HG03039 (cell line): ENCODE results near the gene ADAM11.

Experiments used
- ATAC-seq: cut with Tn5 transposase; IDR thresholded peaks from one replicate; pipeline ENCODE4 v1.9.1; 2021; ENCODE audit warnings: mild to moderate bottlenecking, moderate library complexity; ENCODE audit not compliant: unreplicated experiment

ADAM11 gene

GRCh38 chr17:44757045-44757917 lies 1.5 kb upstream of the ADAM11 start:
- no peak for ATAC-seq

- ATAC-seq: no peak
Measured at GRCh38 chr17:44757918-44758413, 822 bp upstream of the ADAM11 start.

- no peak for ATAC-seq
Measured at GRCh38 chr17:44759086-44759915, 513 bp downstream of the ADAM11 start.

- no peak for ATAC-seq
Measured at GRCh38 chr17:44759916-44760243, 1.1 kb downstream of the ADAM11 start.

GRCh38 chr17:44760474-44761308 lies 1.9 kb downstream of the ADAM11 start:
- ATAC-seq: no peak

- no peak for ATAC-seq
Measured at GRCh38 chr17:44761932-44762810, 3.4 kb downstream of the ADAM11 start.

GRCh38 chr17:44763170-44763569 lies 4.4 kb downstream of the ADAM11 start:
- no peak for ATAC-seq

GRCh38 chr17:44765965-44766364 lies 7.2 kb downstream of the ADAM11 start:
- no peak for ATAC-seq

GRCh38 chr17:44766409-44767038 lies 7.7 kb downstream of the ADAM11 start:
- no peak for ATAC-seq

GRCh38 chr17:44767493-44767892 lies 8.7 kb downstream of the ADAM11 start:
- ATAC-seq: no peak

- no peak for ATAC-seq
Measured at GRCh38 chr17:44768505-44769142, 9.8 kb downstream of the ADAM11 start.

GRCh38 chr17:44769230-44769629 lies 10.4 kb downstream of the ADAM11 start:
- ATAC-seq: no peak

GRCh38 chr17:44769647-44770084 lies 10.9 kb downstream of the ADAM11 start:
- ATAC-seq: no peak

- ATAC-seq: no peak
Measured at GRCh38 chr17:44770166-44770925, 11.6 kb downstream of the ADAM11 start.

- no peak for ATAC-seq
Measured at GRCh38 chr17:44772308-44773045, 13.7 kb downstream of the ADAM11 start.

- no peak for ATAC-seq
Measured at GRCh38 chr17:44773140-44773539, 14.4 kb downstream of the ADAM11 start.

- no peak for ATAC-seq
Measured at GRCh38 chr17:44774271-44775135, 15.7 kb downstream of the ADAM11 start.
